ENCODE results near the gene EFNB2. TPM values are rescaled to one million over a fixed set of nuclear protein-coding genes. Genes with fewer than 3 reads are reported as not detected.
A peak's percentile ranks its signal among the peaks of the same experiment; 100 is the strongest.

Gene EFNB2
- total RNA-seq, 1 donor from 2014 or later = 353 TPM

- H3K36me3 Mint-ChIP-seq (ENCODE audit: low read depth, unreplicated experiment) = peaks cover 38% of the 10 kb centered on the region
- DNase-seq (ENCODE audit: low spot score) = no peak
- peaks cover 73% of the 10 kb centered on the region for H3K4me1 Mint-ChIP-seq (ENCODE audit: unreplicated experiment)
- H3K4me3 Mint-ChIP-seq (ENCODE audit: unreplicated experiment) = peak overlapping the region; percentile 35
- H3K9me3 Mint-ChIP-seq (ENCODE audit: unreplicated experiment) = no peaks in the 10 kb centered on the region
- H3K27ac Mint-ChIP-seq (ENCODE audit: unreplicated experiment) = peak overlapping the region; percentile 97
- no peak for TF ChIP-seq CTCF (IDR thresholded peaks at IDR 0.05; ENCODE audit: unreplicated experiment)
- H3K27me3 Mint-ChIP-seq (ENCODE audit: unreplicated experiment) = peaks cover 5% of the 10 kb centered on the region
These were observed 37.3 kb downstream of the EFNB2 start for GRCh38 chr13:106498158-106498557.

- no peak for DNase-seq (ENCODE audit: low spot score)
- H3K27me3 Mint-ChIP-seq (ENCODE audit: unreplicated experiment) = peaks cover 9% of the 10 kb centered on the region
- peak overlapping the region; percentile 97 for H3K27ac Mint-ChIP-seq (ENCODE audit: unreplicated experiment)
- H3K4me3 Mint-ChIP-seq (ENCODE audit: unreplicated experiment) = peak overlapping the region; percentile 19
- TF ChIP-seq CTCF (IDR thresholded peaks at IDR 0.05; ENCODE audit: unreplicated experiment) = no peak
- no peaks in the 10 kb centered on the region for H3K9me3 Mint-ChIP-seq (ENCODE audit: unreplicated experiment)
- peaks cover 43% of the 10 kb centered on the region for H3K36me3 Mint-ChIP-seq (ENCODE audit: low read depth, unreplicated experiment)
- peaks cover 76% of the 10 kb centered on the region for H3K4me1 Mint-ChIP-seq (ENCODE audit: unreplicated experiment)
These were observed 38.4 kb downstream of the EFNB2 start for GRCh38 chr13:106497079-106497478.

- peaks cover 81% of the 10 kb centered on the region for H3K4me1 Mint-ChIP-seq (ENCODE audit: unreplicated experiment)
- H3K9me3 Mint-ChIP-seq (ENCODE audit: unreplicated experiment) = no peaks in the 10 kb centered on the region
- peak overlapping the region; percentile 17 for H3K4me3 Mint-ChIP-seq (ENCODE audit: unreplicated experiment)
- H3K36me3 Mint-ChIP-seq (ENCODE audit: low read depth, unreplicated experiment) = peaks cover 49% of the 10 kb centered on the region
- H3K27me3 Mint-ChIP-seq (ENCODE audit: unreplicated experiment) = peaks cover 13% of the 10 kb centered on the region
- peak overlapping the region; percentile 97 for H3K27ac Mint-ChIP-seq (ENCODE audit: unreplicated experiment)
- no peak for TF ChIP-seq CTCF (IDR thresholded peaks at IDR 0.05; ENCODE audit: unreplicated experiment)
- peak; percentile 57 for DNase-seq (ENCODE audit: low spot score)
These were observed 39.1 kb downstream of the EFNB2 start for GRCh38 chr13:106496072-106496997.

GRCh38 chr13:106494936-106495335, 40.5 kb downstream of the EFNB2 start:
- Mint-ChIP-seq H3K36me3 (ENCODE audit: low read depth, unreplicated experiment) (peaks cover 55% of the 10 kb centered on the region), H3K4me1 (ENCODE audit: unreplicated experiment) (peaks cover 80% of the 10 kb centered on the region), H3K27me3 (ENCODE audit: unreplicated experiment) (peaks cover 17% of the 10 kb centered on the region), H3K4me3 (ENCODE audit: unreplicated experiment) (peak overlapping the region; percentile 70), H3K9me3 (ENCODE audit: unreplicated experiment) (no peaks in the 10 kb centered on the region), H3K27ac (ENCODE audit: unreplicated experiment) (peak overlapping the region; percentile 79)
- TF ChIP-seq CTCF (IDR thresholded peaks at IDR 0.05; ENCODE audit: unreplicated experiment) = no peak
- DNase-seq (ENCODE audit: low spot score) = no peak

GRCh38 chr13:106494506-106494905, 41.0 kb downstream of the EFNB2 start:
- peaks cover 78% of the 10 kb centered on the region for H3K4me1 Mint-ChIP-seq (ENCODE audit: unreplicated experiment)
- DNase-seq (ENCODE audit: low spot score) = no peak
- H3K9me3 Mint-ChIP-seq (ENCODE audit: unreplicated experiment) = no peaks in the 10 kb centered on the region
- peak overlapping the region; percentile 70 for H3K4me3 Mint-ChIP-seq (ENCODE audit: unreplicated experiment)
- H3K27ac Mint-ChIP-seq (ENCODE audit: unreplicated experiment) = peak overlapping the region; percentile 79
- H3K27me3 Mint-ChIP-seq (ENCODE audit: unreplicated experiment) = peaks cover 17% of the 10 kb centered on the region
- H3K36me3 Mint-ChIP-seq (ENCODE audit: low read depth, unreplicated experiment) = peaks cover 57% of the 10 kb centered on the region
- no peak for TF ChIP-seq CTCF (IDR thresholded peaks at IDR 0.05; ENCODE audit: unreplicated experiment)
